Tibial artery (tissue), 4 donors: ENCODE results near the gene ZBTB9.

Experiments used
- DNase-seq, 2 donors: peaks; one replicate each; pipeline ENCODE4 v3.0.0-alpha.2; 2019
- H3K27ac ChIP-seq, 2 donors: fragments of 200-600 bp; sonication (generic) in 1 of 2; 1 replicate in 1 of 2; 2 replicates in 1 of 2; pipeline ENCODE4 v1.5.1; 2018 to 2019; ENCODE audit warnings: mild to moderate bottlenecking in 1 of 2
- H3K27me3 ChIP-seq, 2 donors: fragments of 200-600 bp; sonication (generic) in 1 of 2; one replicate each; pipeline versions ENCODE4 v1.5.1 to v1.6.0; 2016 to 2019
- H3K36me3 ChIP-seq, 3 donors: fragments of 200-600 bp; sonication (generic) in 2 of 3; one replicate each; pipeline ENCODE4 v1.5.1; 2016 to 2019; ENCODE audit warnings: mild to moderate bottlenecking in 2 of 3
- H3K4me1 ChIP-seq, 4 donors: fragments of 200-600 bp; sonication (generic) in 2 of 4; 1 replicate in 3 of 4; 2 replicates in 1 of 4; pipeline ENCODE4 v1.5.1; 2016 to 2019
- H3K4me3 ChIP-seq, 2 donors: fragments of 200-600 bp; sonication (generic) in 1 of 2; 1 replicate in 1 of 2; 2 replicates in 1 of 2; pipeline ENCODE4 v1.5.1; 2018 to 2019; ENCODE audit warnings: mild to moderate bottlenecking in 2 of 2
- H3K9me3 ChIP-seq, 3 donors: fragments of 200-600 bp; sonication (generic) in 1 of 3; one replicate each; pipeline ENCODE4 v1.5.1; 2016 to 2019
- CTCF ChIP-seq, 2 experiments: fragments of 200-600 bp in 1 of 2; fragments of 450-650 bp in 1 of 2; IDR thresholded peaks; one replicate each; pipeline ENCODE4 v1.5.1; 2017 to 2019; ENCODE audit warnings: antibody characterized with exemption in 2 of 2, mild to moderate bottlenecking in 1 of 2, moderate library complexity in 1 of 2
- intact Hi-C: fragments of 100-400 bp; cut with DNase I; formaldehyde crosslinking; loops from one replicate; pipeline ENCODE4 v1.15.0; 2023; ENCODE audit warnings: low total_unique reads

The ZBTB9 gene

GRCh38 chr6:33428966-33429749 lies 25.2 kb upstream of the ZBTB9 start:
- intact Hi-C loops = loop anchor here (10.0 kb wide), 2 partner anchors 114 to 796 kb away; partner anchors contain the start of genes TAPBP and ZBTB22
- peaks cover 0 to 8% (median 0%) of the 10 kb centered on the region in 3 donors for H3K36me3 ChIP-seq
- H3K27me3 ChIP-seq = no peaks in the 10 kb centered on the region
- H3K9me3 ChIP-seq = no peaks in the 10 kb centered on the region
- no peak overlapping the region for H3K4me3 ChIP-seq
- no peak for TF ChIP-seq CTCF (IDR thresholded peaks at IDR 0.05)
- H3K4me1 ChIP-seq = peaks cover 0 to 77% (median 59%) of the 10 kb centered on the region in 4 donors
- H3K27ac ChIP-seq = peak overlapping the region; percentile 95 to 97
- DNase-seq = peak in 1 of 2 donors; percentile 58

- no peak for DNase-seq
- Histone ChIP-seq H3K4me1 (peaks cover 0 to 72% (median 55%) of the 10 kb centered on the region in 4 donors), H3K27me3 (no peaks in the 10 kb centered on the region), H3K36me3 (peaks cover 0 to 8% (median 0%) of the 10 kb centered on the region in 3 donors), H3K4me3 (no peak overlapping the region), H3K27ac (peak overlapping the region in 1 of 2 donors; percentile 97), H3K9me3 (no peaks in the 10 kb centered on the region)
- TF ChIP-seq CTCF (IDR thresholded peaks at IDR 0.05) = no peak
- intact Hi-C loops = loop anchor here (10.0 kb wide), 2 partner anchors 115 to 795 kb away; partner anchors contain the start of genes TAPBP and ZBTB22
These were observed 24.7 kb upstream of the ZBTB9 start for GRCh38 chr6:33429750-33430052.

- TF ChIP-seq CTCF (IDR thresholded peaks at IDR 0.05) = no peak
- no peak overlapping the region for H3K4me3 ChIP-seq
- intact Hi-C loops = no loop called here
- H3K36me3 ChIP-seq = peaks cover 0 to 12% (median 0%) of the 10 kb centered on the region in 3 donors
- no peak overlapping the region for H3K27ac ChIP-seq
- H3K9me3 ChIP-seq = no peaks in the 10 kb centered on the region
- peaks cover 0 to 66% (median 49%) of the 10 kb centered on the region in 4 donors for H3K4me1 ChIP-seq
- no peak for DNase-seq
- H3K27me3 ChIP-seq = no peaks in the 10 kb centered on the region
These were observed 24.0 kb upstream of the ZBTB9 start for GRCh38 chr6:33430334-33430733.

GRCh38 chr6:33430991-33431879 lies 23.1 kb upstream of the ZBTB9 start:
- peaks cover 0 to 63% (median 47%) of the 10 kb centered on the region in 4 donors for H3K4me1 ChIP-seq
- no peaks in the 10 kb centered on the region for H3K27me3 ChIP-seq
- H3K27ac ChIP-seq = peak overlapping the region in 1 of 2 donors; percentile 28
- no peak overlapping the region for H3K4me3 ChIP-seq
- peak in 1 of 2 donors; percentile 73 for DNase-seq
- no peaks in the 10 kb centered on the region for H3K9me3 ChIP-seq
- intact Hi-C loops = no loop called here
- H3K36me3 ChIP-seq = peaks cover 7 to 21% (median 8%) of the 10 kb centered on the region in 3 donors
- TF ChIP-seq CTCF (IDR thresholded peaks at IDR 0.05) = no peak

GRCh38 chr6:33431880-33432541 lies 22.4 kb upstream of the ZBTB9 start:
- peak in 1 of 2 donors; percentile 44 for DNase-seq
- intact Hi-C loops = no loop called here
- no peaks in the 10 kb centered on the region for H3K27me3 ChIP-seq
- TF ChIP-seq CTCF (IDR thresholded peaks at IDR 0.05) = no peak
- peaks cover 0 to 56% (median 43%) of the 10 kb centered on the region in 4 donors for H3K4me1 ChIP-seq
- no peaks in the 10 kb centered on the region for H3K9me3 ChIP-seq
- H3K27ac ChIP-seq = peak overlapping the region in 1 of 2 donors; percentile 52
- no peak overlapping the region for H3K4me3 ChIP-seq
- H3K36me3 ChIP-seq = peaks cover 12 to 29% (median 16%) of the 10 kb centered on the region in 3 donors
